Common myeloid progenitor, CD34-positive (primary cell): ENCODE data around the gene APEX2. TPM values are rescaled to one million over a fixed set of nuclear protein-coding genes. Genes with fewer than 3 reads are reported as not detected.

Experiments used
- CTCF ChIA-PET: fragments of 350-600 bp; sonication (Branson Sonifier 250); formaldehyde crosslinking; loops from one replicate; lab custom pipeline; 2021; ENCODE audit warnings: antibody characterized with exemption; lab: Charles Lee
- POLR2A ChIA-PET: fragments of 350-600 bp; sonication (Branson Sonifier 250); formaldehyde crosslinking; loops from one replicate; lab custom pipeline; 2021; ENCODE audit warnings: antibody characterized with exemption; lab: Charles Lee
- DNase-seq, 3 donors: peaks; one replicate each; pipeline versions ENCODE4 v3.0.0 to v3.0.0-alpha.2; 2013
- H3K27ac ChIP-seq, 2 experiments: 1 replicate in 1 of 2; 2 replicates in 1 of 2; pipeline ENCODE4 v1.7.0; 2013; ENCODE audit warnings: inconsistent platforms in 2 of 2, low read length in 2 of 2, mild to moderate bottlenecking in 2 of 2, low read depth in 1 of 2, moderate library complexity in 1 of 2; ENCODE audit not compliant: severe bottlenecking in 2 of 2, insufficient read depth in 1 of 2, poor library complexity in 1 of 2
- H3K27me3 ChIP-seq, 5 experiments: replicated peaks in 2 of 5; 1 replicate in 3 of 5; 2 replicates in 2 of 5; pipeline versions ENCODE4 v1.6.1 to v1.7.0; 2013; ENCODE audit warnings: low read length in 4 of 5, mild to moderate bottlenecking in 2 of 5, moderate library complexity in 2 of 5, inconsistent platforms in 1 of 5; ENCODE audit not compliant: insufficient read depth in 5 of 5, control insufficient read depth in 4 of 5
- H3K36me3 ChIP-seq, 4 experiments: 1 replicate in 2 of 4; 2 replicates in 2 of 4; pipeline versions ENCODE4 v1.6.1 to v1.7.0; 2013; ENCODE audit warnings: low read length in 3 of 4, control low read depth in 1 of 4, mild to moderate bottlenecking in 1 of 4; ENCODE audit not compliant: control insufficient read depth in 4 of 4, insufficient read depth in 4 of 4
- H3K4me1 ChIP-seq, 4 experiments: 1 replicate in 3 of 4; 2 replicates in 1 of 4; pipeline versions ENCODE4 v1.6.1 to v1.7.1; 2013; ENCODE audit warnings: low read length in 3 of 4, mild to moderate bottlenecking in 3 of 4, control low read depth in 1 of 4, inconsistent platforms in 1 of 4, moderate library complexity in 1 of 4; ENCODE audit not compliant: control insufficient read depth in 4 of 4, insufficient read depth in 4 of 4; ENCODE audit errors: control extremely low read depth in 1 of 4
- H3K4me3 ChIP-seq, 7 experiments: 1 replicate in 4 of 7; 2 replicates in 3 of 7; pipeline versions ENCODE4 v1.5.1 to v1.7.0; 2013; ENCODE audit warnings: mild to moderate bottlenecking in 7 of 7, low read length in 6 of 7, moderate library complexity in 6 of 7, inconsistent platforms in 2 of 7, low read depth in 2 of 7, control low read depth in 1 of 7; ENCODE audit not compliant: insufficient read depth in 4 of 7, control insufficient read depth in 1 of 7; ENCODE audit errors: extremely low read depth in 1 of 7
- H3K9me3 ChIP-seq, 5 experiments: 1 replicate in 4 of 5; 2 replicates in 1 of 5; pipeline versions ENCODE4 v1.6.1 to v1.7.1; 2013; ENCODE audit warnings: low read length in 4 of 5, mild to moderate bottlenecking in 2 of 5, inconsistent platforms in 1 of 5, low read depth in 1 of 5, moderate library complexity in 1 of 5; ENCODE audit not compliant: control insufficient read depth in 4 of 5, insufficient read depth in 2 of 5; ENCODE audit errors: control extremely low read depth in 1 of 5
- WGBS: methylation state at CpG from one replicate; pipeline ENCODE4 v1.1.5; 2013; ENCODE audit not compliant: insufficient coverage; 5-methylcytosine and 5-hydroxymethylcytosine counted together
- polyA plus RNA-seq: library from polyadenylated mRNA; unstranded; fragments of 120-200 nt; gene quantifications from one replicate; pipeline ENCODE4 v1.2.1, GENCODE V29; 2013

The APEX2 gene, protein sequence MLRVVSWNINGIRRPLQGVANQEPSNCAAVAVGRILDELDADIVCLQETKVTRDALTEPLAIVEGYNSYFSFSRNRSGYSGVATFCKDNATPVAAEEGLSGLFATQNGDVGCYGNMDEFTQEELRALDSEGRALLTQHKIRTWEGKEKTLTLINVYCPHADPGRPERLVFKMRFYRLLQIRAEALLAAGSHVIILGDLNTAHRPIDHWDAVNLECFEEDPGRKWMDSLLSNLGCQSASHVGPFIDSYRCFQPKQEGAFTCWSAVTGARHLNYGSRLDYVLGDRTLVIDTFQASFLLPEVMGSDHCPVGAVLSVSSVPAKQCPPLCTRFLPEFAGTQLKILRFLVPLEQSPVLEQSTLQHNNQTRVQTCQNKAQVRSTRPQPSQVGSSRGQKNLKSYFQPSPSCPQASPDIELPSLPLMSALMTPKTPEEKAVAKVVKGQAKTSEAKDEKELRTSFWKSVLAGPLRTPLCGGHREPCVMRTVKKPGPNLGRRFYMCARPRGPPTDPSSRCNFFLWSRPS
- polyA plus RNA-seq, result 11.2 TPM

DNA sequence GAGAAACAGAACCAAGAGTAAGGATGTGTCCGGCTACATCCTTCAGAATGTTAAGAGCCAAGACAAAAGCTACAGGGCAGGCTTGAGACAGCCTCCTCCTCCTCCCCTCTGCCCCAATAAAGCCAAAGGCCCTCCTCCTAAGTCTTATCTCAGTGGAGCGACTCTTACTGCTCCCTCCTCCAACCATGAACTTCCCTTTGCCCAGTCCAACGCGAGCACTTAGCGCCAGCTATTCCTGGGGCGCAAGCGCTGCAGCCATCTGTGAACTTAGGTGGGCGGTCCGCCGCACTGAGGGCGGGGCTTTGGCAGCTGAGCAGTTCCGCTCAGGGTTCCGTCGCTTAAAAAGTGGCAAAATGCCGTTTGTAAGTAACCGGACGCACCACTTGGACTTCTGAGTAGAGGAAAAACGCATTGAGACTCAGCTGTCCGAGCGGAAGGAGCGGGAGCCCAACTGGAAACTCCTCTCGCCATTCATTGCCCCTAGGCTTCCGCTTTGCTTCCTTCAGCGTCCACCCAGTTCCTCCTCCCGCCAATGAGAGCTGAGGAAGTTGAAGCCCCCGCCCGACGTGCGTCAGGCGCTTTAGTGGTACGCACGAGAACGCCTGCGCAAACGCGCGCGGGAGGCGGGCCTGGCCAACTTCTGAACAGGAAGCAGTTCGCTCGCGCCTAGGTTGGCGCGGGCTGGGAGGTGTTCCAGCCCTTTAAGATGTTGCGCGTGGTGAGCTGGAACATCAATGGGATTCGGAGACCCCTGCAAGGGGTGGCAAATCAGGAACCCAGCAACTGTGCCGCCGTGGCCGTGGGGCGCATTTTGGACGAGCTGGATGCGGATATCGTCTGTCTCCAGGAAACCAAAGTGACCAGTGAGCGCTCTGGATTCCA is at the start of gene APEX2:
APEX2 (plus strand) TSS at position 647 of the 882 bp plus-strand sequence; CDS start at position 707, 60 bp downstream.
- H3K9me3 ChIP-seq, result no peaks in the 10 kb centered on the region
- 38% methylated on average over 55 of the region's 55 CpGs for WGBS
- H3K4me3 ChIP-seq, result peak within 1 kb of the TSS; percentile 57 to 87 (median 78)
- H3K36me3 ChIP-seq, result peaks cover 0 to 27% (median 15%) of the 10 kb centered on the region in 4 experiments
- no peaks in the 10 kb centered on the region for H3K27me3 ChIP-seq
- H3K4me1 ChIP-seq, result peaks cover 0 to 13% (median 10%) of the 10 kb centered on the region in 4 experiments
- CTCF ChIA-PET, result interaction anchor here (1.1 to 2.0 kb wide), 5 partner anchors 10 to 109 kb away, joined by 3 to 5 read pairs (median 4); no protein-coding TSS in a partner anchor
- peak; percentile 90 to 95 (median 94) for DNase-seq
- peak within 1 kb of the TSS; percentile 84 to 94 for H3K27ac ChIP-seq
- POLR2A ChIA-PET, result interaction anchor here (1.2 to 1.4 kb wide), 2 partner anchors 9 to 57 kb away, joined by 4 to 6 read pairs; no protein-coding TSS in a partner anchor

DNA sequence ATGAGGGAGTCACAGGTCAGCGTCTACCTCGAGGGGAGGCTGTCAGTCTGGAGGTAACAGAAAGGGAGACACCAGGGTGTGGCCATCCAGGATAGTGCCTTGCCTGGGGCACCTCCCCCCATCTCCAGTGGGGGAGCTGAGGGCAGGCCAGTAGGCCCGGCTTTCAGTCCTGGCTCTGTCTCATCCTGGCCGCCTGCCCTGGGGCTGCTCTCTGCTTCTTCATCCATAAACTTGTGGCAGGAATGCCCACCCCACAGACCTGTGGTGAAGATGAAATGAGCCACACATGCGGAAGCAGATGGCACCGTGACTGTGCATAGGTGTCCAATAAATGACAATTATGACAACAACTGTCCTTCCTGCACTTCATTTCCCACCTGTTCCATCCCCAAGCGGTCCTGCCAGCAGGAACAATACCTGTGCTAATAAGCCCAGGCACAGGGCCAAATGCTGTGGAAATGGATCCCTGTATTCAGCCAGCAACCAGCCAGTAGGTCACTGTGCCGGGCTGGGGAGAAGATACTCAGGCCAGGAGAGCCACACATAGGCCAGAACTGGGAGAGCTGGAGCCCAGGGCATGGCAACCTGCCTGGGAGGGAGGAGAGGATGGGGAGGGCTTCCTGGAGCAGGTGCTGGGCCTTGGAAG is 49.3 kb upstream of the APEX2 start:
- no peak for DNase-seq
- CTCF ChIA-PET, result no interaction called here
- Histone ChIP-seq H3K4me1 (no peaks in the 10 kb centered on the region), H3K4me3 (no peak overlapping the region), H3K27ac (no peak overlapping the region), H3K27me3 (no peaks in the 10 kb centered on the region), H3K36me3 (no peaks in the 10 kb centered on the region), H3K9me3 (no peaks in the 10 kb centered on the region)
- POLR2A ChIA-PET, result no interaction called here
- WGBS, result 84% methylated on average over 7 of the region's 8 CpGs

DNA sequence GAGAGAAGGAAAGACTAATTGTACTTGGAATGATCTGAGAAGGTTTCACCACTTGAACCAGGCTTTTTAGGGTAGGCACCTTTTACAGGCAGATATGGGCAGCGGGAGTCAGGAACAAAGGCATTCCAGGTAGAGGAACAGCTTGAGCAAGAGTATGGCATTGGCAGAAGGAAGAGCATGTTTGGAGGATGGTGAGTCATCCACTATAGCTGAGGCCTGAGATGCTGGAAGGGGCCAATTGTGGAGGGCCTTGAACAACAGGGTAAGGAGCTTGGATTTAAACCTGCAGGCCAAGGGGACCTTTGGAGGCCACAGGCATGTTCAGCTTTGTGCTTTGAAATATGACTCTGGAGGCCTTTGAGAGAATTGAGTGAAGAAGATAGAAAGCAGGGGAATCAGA is 38.4 kb upstream of the APEX2 start:
- DNase-seq, result no peak
- H3K27me3 ChIP-seq, result no peaks in the 10 kb centered on the region
- H3K36me3 ChIP-seq, result no peaks in the 10 kb centered on the region
- WGBS, result 91% methylated on average over 1 of the region's 1 CpG
- POLR2A ChIA-PET, result no interaction called here
- CTCF ChIA-PET, result no interaction called here
- H3K4me1 ChIP-seq, result no peaks in the 10 kb centered on the region
- no peaks in the 10 kb centered on the region for H3K9me3 ChIP-seq
- H3K4me3 ChIP-seq, result no peak overlapping the region
- no peak overlapping the region for H3K27ac ChIP-seq

GRCh38 chrX:54964766-54965497 is 35.2 kb upstream of the APEX2 start:
- Histone ChIP-seq H3K4me1 (no peaks in the 10 kb centered on the region), H3K36me3 (no peaks in the 10 kb centered on the region), H3K27ac (no peak overlapping the region), H3K27me3 (no peaks in the 10 kb centered on the region), H3K9me3 (no peaks in the 10 kb centered on the region), H3K4me3 (no peak overlapping the region)
- no peak for DNase-seq
- WGBS, result 88% methylated on average over 2 of the region's 4 CpGs
- POLR2A ChIA-PET, result no interaction called here
- CTCF ChIA-PET, result no interaction called here

DNA sequence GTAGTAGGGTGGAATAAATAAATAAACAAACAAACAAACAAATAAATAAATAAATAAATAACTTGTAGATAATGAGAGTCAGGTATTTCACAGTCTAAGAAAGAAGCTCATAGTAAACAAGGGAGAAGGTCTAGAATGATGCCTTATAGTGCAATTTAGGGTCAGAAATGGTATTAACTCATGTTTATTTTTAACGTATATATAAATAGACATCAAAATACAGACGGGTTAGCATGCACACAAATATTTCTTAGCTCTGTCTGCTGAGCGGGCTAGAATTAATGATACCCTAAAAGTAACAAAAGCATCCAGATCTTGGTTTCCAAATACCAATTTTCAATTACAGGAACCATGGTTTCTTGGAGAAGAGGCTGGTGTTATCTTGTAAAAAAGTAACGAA is 22.8 kb upstream of the APEX2 start:
- POLR2A ChIA-PET, result no interaction called here
- peaks cover 0 to 1% (median 0%) of the 10 kb centered on the region in 5 experiments for H3K9me3 ChIP-seq
- WGBS, result 90% methylated on average over 2 of the region's 4 CpGs
- peaks cover 0 to 4% (median 0%) of the 10 kb centered on the region in 5 experiments for H3K27me3 ChIP-seq
- H3K4me1 ChIP-seq, result no peaks in the 10 kb centered on the region
- CTCF ChIA-PET, result no interaction called here
- no peak overlapping the region for H3K4me3 ChIP-seq
- no peak overlapping the region for H3K27ac ChIP-seq
- DNase-seq, result no peak
- H3K36me3 ChIP-seq, result no peaks in the 10 kb centered on the region

DNA sequence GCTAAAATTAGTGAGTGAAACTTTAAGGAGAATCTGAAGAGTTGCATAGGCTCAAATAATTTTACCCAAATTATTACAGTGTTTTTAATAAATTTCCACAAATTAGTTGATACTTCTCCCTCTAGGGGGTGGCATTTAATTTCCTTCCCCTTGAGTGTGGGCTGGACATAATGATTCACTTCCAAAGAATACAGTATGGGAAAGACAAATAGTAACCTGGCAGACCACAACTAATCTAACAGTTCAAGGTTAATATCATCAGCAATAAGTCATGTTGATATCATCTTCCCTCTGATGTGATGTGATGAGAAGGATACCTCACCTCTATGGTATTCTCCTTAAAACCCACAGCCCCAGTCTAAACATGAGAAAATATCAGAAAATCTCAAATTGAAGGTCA is 21.7 kb upstream of the APEX2 start:
- no peak overlapping the region for H3K4me3 ChIP-seq
- POLR2A ChIA-PET, result no interaction called here
- no peaks in the 10 kb centered on the region for H3K4me1 ChIP-seq
- no peaks in the 10 kb centered on the region for H3K36me3 ChIP-seq
- peaks cover 0 to 2% (median 0%) of the 10 kb centered on the region in 5 experiments for H3K9me3 ChIP-seq
- no peak overlapping the region for H3K27ac ChIP-seq
- peaks cover 0 to 4% (median 0%) of the 10 kb centered on the region in 5 experiments for H3K27me3 ChIP-seq
- CTCF ChIA-PET, result no interaction called here
- DNase-seq, result no peak
